Suprapubic skin (tissue), 4 donors: ENCODE data around the gene FAM186B.

ENCODE experiments used
- CTCF ChIP-seq, 2 donors: fragments of 200-600 bp in 1 of 2; fragments of 450-650 bp in 1 of 2; sonication (generic) in 1 of 2; IDR thresholded peaks; one replicate each; pipeline ENCODE4 v1.5.1; 2016 to 2019; ENCODE audit warnings: antibody characterized with exemption in 2 of 2, mild to moderate bottlenecking in 1 of 2, moderate library complexity in 1 of 2
- EP300 ChIP-seq: sonication (generic); formaldehyde crosslinking; IDR thresholded peaks from one replicate; pipeline ENCODE4 v1.6.1; 2017; ENCODE audit warnings: antibody characterized with exemption
- POLR2AphosphoS5 ChIP-seq, 3 donors: sonication (generic); formaldehyde crosslinking; IDR thresholded peaks; one replicate each; pipeline ENCODE4 v1.6.1; 2017; ENCODE audit warnings: antibody characterized with exemption in 3 of 3

- TF ChIP-seq CTCF (IDR thresholded peaks at IDR 0.05), result no peak
- no peak for TF ChIP-seq POLR2AphosphoS5 (IDR thresholded peaks at IDR 0.05)
- no peak for TF ChIP-seq EP300
These were observed 58.2 kb downstream of the FAM186B start for GRCh38 chr12:49547090-49547690.
